HepG2 (cell line): ENCODE measurements around the gene SNAI1. TPM values are rescaled to one million over a fixed set of nuclear protein-coding genes. Genes with fewer than 3 reads are reported as not detected.

ENCODE experiments used
- BCL6 ChIP-seq: IDR thresholded peaks from 2 replicates; pipeline ENCODE4 v1.6.1; 2016; ENCODE audit warnings: missing genetic modification reagents, missing compliant biosample characterization
- FOXO1 ChIP-seq: sonication (generic); formaldehyde crosslinking; IDR thresholded peaks from 2 replicates; pipeline ENCODE4 v1.4.0; 2020; ENCODE audit warnings: missing genetic modification reagents
- FOXO4 ChIP-seq: sonication (generic); formaldehyde crosslinking; conservative IDR thresholded peaks from 2 replicates; pipeline ENCODE4 v1.8.1; 2023; ENCODE audit warnings: missing genetic modification reagents
- GLI4 ChIP-seq: sonication (generic); formaldehyde crosslinking; IDR thresholded peaks from 2 replicates; pipeline ENCODE4 v1.5.1; 2020; ENCODE audit warnings: missing genetic modification reagents, mild to moderate bottlenecking, moderate library complexity, borderline replicate concordance
- KLF15 ChIP-seq: sonication (generic); formaldehyde crosslinking; IDR thresholded peaks from 2 replicates; pipeline ENCODE4 v1.8.1; 2023; ENCODE audit warnings: borderline replicate concordance, mild to moderate bottlenecking, inconsistent platforms, missing genetic modification reagents, mixed read lengths
- NFYB ChIP-seq: sonication (generic); formaldehyde crosslinking; IDR thresholded peaks from 2 replicates; pipeline ENCODE4 v1.4.0; 2020; ENCODE audit warnings: missing genetic modification reagents
- TRIM24 ChIP-seq: sonication (generic); formaldehyde crosslinking; IDR thresholded peaks from 2 replicates; pipeline ENCODE4 v1.8.0; 2022; ENCODE audit warnings: mild to moderate bottlenecking, missing genetic modification reagents
- WIZ ChIP-seq: sonication (generic); formaldehyde crosslinking; IDR thresholded peaks from 2 replicates; pipeline ENCODE4 v1.5.1; 2020; ENCODE audit warnings: mild to moderate bottlenecking, missing genetic modification reagents
- ZMAT5 ChIP-seq: sonication (generic); formaldehyde crosslinking; IDR thresholded peaks from 2 replicates; pipeline ENCODE4 v1.5.0; 2020; ENCODE audit warnings: mild to moderate bottlenecking, low read depth, missing genetic modification reagents, borderline replicate concordance
- ZMYM3 ChIP-seq: sonication (generic); formaldehyde crosslinking; IDR thresholded peaks from 2 replicates; pipeline ENCODE4 v1.5.1; 2020; ENCODE audit warnings: mild to moderate bottlenecking, missing genetic modification reagents
- ZNF713 ChIP-seq: sonication (generic); formaldehyde crosslinking; IDR thresholded peaks from 2 replicates; pipeline ENCODE4 v1.4.0; 2020; ENCODE audit warnings: mild to moderate bottlenecking, missing genetic modification reagents
- ZNF773 ChIP-seq: sonication (generic); formaldehyde crosslinking; IDR thresholded peaks from 2 replicates; pipeline ENCODE4 v1.4.0; 2020; ENCODE audit warnings: missing genetic modification reagents, borderline replicate concordance
- ZNF784 ChIP-seq: sonication (generic); formaldehyde crosslinking; IDR thresholded peaks from 2 replicates; pipeline ENCODE4 v1.5.1; 2020; ENCODE audit warnings: missing genetic modification reagents, mild to moderate bottlenecking, borderline replicate concordance
- polyA plus RNA-seq, 8 experiments: library from polyadenylated mRNA; depleted of rRNA in 3 of 8; stranded (reverse) in 7 of 8; unstranded in 1 of 8; fragments of >200 nt; fragmentation: Illumina TruSeq in 4 of 8; extraction: Trizol in 4 of 8; gene quantifications; 2 replicates each; pipeline versions ENCODE4 v1.2.1 to v1.2.3, GENCODE V29; 2011 to 2016; ENCODE audit warnings: low read depth in 4 of 8, missing spikeins in 1 of 8, mixed read lengths in 1 of 8; ENCODE audit not compliant: insufficient read depth in 1 of 8
- total RNA-seq, 5 experiments: library from RNA; depleted of rRNA; stranded (reverse); fragments of >200 nt; fragmentation: Illumina TruSeq; extraction: Trizol; gene quantifications; 2 replicates each; pipeline ENCODE4 v1.2.3, GENCODE V29; 2016; ENCODE audit warnings: low read depth in 1 of 5
- TF ChIP-seq, protein P1 (sequence below): sonication (generic); formaldehyde crosslinking; IDR thresholded peaks from 2 replicates; pipeline ENCODE4 v1.4.0; 2020; ENCODE audit warnings: low read depth, mild to moderate bottlenecking, missing genetic modification reagents
- TF ChIP-seq, protein P2 (sequence below): sonication (generic); formaldehyde crosslinking; conservative IDR thresholded peaks from 2 replicates; pipeline ENCODE4 v1.4.0; 2020; ENCODE audit warnings: missing genetic modification reagents
- TF ChIP-seq, protein P3 (sequence below): sonication (generic); formaldehyde crosslinking; IDR thresholded peaks from 2 replicates; pipeline ENCODE4 v1.5.0; 2020; ENCODE audit warnings: missing genetic modification reagents
- TF ChIP-seq, protein P4 (sequence below): sonication (generic); formaldehyde crosslinking; IDR thresholded peaks from 2 replicates; pipeline ENCODE4 v1.8.0; 2022; ENCODE audit warnings: mild to moderate bottlenecking, missing genetic modification reagents
- TF ChIP-seq, protein P5 (sequence below), 2 experiments: sonication (generic) in 1 of 2; formaldehyde crosslinking in 1 of 2; IDR thresholded peaks; 2 replicates each; pipeline versions ENCODE4 v1.4.0 to v1.6.1; 2018 to 2020; ENCODE audit warnings: missing genetic modification reagents in 2 of 2, borderline replicate concordance in 1 of 2, low read depth in 1 of 2, mild to moderate bottlenecking in 1 of 2, missing biosample characterization in 1 of 2

The SNAI1 gene
- total and polyA plus RNA-seq, 2 of the 13 experiments (the other 11 are each of a cell fraction or from before 2014, with no cell fraction given): 1.3 to 1.4 TPM

- TF ChIP-seq, protein P1, sequence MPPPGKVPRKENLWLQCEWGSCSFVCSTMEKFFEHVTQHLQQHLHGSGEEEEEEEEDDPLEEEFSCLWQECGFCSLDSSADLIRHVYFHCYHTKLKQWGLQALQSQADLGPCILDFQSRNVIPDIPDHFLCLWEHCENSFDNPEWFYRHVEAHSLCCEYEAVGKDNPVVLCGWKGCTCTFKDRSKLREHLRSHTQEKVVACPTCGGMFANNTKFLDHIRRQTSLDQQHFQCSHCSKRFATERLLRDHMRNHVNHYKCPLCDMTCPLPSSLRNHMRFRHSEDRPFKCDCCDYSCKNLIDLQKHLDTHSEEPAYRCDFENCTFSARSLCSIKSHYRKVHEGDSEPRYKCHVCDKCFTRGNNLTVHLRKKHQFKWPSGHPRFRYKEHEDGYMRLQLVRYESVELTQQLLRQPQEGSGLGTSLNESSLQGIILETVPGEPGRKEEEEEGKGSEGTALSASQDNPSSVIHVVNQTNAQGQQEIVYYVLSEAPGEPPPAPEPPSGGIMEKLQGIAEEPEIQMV (CRISPR knock-in tag): no peak
- TF ChIP-seq, protein P2, sequence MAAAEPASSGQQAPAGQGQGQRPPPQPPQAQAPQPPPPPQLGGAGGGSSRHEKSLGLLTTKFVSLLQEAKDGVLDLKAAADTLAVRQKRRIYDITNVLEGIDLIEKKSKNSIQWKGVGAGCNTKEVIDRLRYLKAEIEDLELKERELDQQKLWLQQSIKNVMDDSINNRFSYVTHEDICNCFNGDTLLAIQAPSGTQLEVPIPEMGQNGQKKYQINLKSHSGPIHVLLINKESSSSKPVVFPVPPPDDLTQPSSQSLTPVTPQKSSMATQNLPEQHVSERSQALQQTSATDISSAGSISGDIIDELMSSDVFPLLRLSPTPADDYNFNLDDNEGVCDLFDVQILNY (CRISPR knock-in tag): no peak
- TF ChIP-seq NFYB: peak; percentile 42; the same call in 1 of the 2 replicates
- TF ChIP-seq ZMAT5: no peak
- 0 out of 2 replicates have a peak, but pooled peaks have one; percentile 69 for TF ChIP-seq FOXO4
- TF ChIP-seq KLF15 (CRISPR knock-in tag): no peak
- TF ChIP-seq ZNF713: no peak
- TF ChIP-seq, protein P3, sequence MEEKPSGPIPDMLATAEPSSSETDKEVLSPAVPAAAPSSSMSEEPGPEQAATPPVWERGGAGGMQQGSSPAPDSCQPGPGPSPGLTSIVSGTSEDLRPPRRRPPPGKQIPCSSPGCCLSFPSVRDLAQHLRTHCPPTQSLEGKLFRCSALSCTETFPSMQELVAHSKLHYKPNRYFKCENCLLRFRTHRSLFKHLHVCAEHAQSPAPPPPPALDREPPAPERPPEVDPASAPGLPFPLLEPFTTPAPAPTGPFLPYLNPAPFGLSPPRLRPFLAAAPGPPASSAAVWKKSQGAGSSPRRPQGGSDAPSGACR (CRISPR knock-in tag): peak; percentile 42
- TF ChIP-seq, protein P4, sequence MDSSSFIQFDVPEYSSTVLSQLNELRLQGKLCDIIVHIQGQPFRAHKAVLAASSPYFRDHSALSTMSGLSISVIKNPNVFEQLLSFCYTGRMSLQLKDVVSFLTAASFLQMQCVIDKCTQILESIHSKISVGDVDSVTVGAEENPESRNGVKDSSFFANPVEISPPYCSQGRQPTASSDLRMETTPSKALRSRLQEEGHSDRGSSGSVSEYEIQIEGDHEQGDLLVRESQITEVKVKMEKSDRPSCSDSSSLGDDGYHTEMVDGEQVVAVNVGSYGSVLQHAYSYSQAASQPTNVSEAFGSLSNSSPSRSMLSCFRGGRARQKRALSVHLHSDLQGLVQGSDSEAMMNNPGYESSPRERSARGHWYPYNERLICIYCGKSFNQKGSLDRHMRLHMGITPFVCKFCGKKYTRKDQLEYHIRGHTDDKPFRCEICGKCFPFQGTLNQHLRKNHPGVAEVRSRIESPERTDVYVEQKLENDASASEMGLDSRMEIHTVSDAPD: 0 out of 2 replicates have a peak, but pooled peaks have one; percentile 37
- peak; percentile 79 for TF ChIP-seq BCL6
- 0 out of 2 replicates have a peak, but pooled peaks have one; percentile 43 for TF ChIP-seq GLI4
- peak; percentile 36; the same call in 1 of the 2 replicates for TF ChIP-seq ZMYM3 (CRISPR knock-in tag)
- TF ChIP-seq ZNF773: no peak
- no peak for TF ChIP-seq WIZ (CRISPR knock-in tag)
- TF ChIP-seq TRIM24 (CRISPR knock-in tag): peak; percentile 12; the same call in 1 of the 2 replicates
- TF ChIP-seq ZNF784 (CRISPR knock-in tag): peak; percentile 29; the same call in 1 of the 2 replicates
- TF ChIP-seq, protein P5, sequence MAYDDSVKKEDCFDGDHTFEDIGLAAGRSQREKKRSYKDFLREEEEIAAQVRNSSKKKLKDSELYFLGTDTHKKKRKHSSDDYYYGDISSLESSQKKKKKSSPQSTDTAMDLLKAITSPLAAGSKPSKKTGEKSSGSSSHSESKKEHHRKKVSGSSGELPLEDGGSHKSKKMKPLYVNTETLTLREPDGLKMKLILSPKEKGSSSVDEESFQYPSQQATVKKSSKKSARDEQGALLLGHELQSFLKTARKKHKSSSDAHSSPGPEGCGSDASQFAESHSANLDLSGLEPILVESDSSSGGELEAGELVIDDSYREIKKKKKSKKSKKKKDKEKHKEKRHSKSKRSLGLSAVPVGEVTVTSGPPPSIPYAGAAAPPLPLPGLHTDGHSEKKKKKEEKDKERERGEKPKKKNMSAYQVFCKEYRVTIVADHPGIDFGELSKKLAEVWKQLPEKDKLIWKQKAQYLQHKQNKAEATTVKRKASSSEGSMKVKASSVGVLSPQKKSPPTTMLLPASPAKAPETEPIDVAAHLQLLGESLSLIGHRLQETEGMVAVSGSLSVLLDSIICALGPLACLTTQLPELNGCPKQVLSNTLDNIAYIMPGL (CRISPR knock-in tag; IDR thresholded peaks at IDR 0.05; ENCODE audit: borderline replicate concordance in 1 of 2, low read depth in 1 of 2): peak in 1 of 2 experiments; percentile 1; a peak in 1 of 4 replicates
- TF ChIP-seq FOXO1 (CRISPR knock-in tag): no peak
These were observed 1.3 kb upstream of the SNAI1 start (continued) for GRCh38 chr20:49981218-49982071.
